ENCODE data around the gene HNF1A.
"Not testable (repeated sequence)": the region's sequence is repeated elsewhere in the genome, so short reads cannot be mapped to it uniquely, and the experiment has no call there.

The HNF1A gene

DNA sequence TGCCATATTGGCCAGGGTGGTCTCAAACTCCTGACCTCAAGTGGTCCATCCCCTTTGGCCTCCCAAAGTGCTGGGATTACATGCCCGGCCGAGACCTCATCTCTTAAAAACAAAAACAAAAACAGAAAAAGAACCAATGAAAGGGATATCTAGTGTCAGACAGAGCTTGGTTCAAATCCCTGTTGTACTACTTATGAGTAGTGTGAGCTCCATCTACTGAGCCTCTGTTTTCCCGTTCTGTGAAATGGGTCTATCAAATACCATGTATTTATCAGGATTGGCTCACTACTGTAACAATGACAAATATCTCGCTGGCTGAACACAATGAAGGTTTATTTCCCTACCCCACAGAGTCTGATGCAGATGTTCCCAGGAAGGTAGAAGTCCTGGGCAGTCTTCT, 36.9 kb upstream of the HNF1A start:
- Histone ChIP-seq H3K9me3 (ENCODE audit: insufficient read depth, low read depth, low read length) (no peaks in the 10 kb centered on the region), H3K36me3 (ENCODE audit: insufficient read depth, low read length) (no peaks in the 10 kb centered on the region), H3K27ac (ENCODE audit: low read depth, low read length) (no peak overlapping the region), H3K27me3 (ENCODE audit: insufficient read depth, low read length) (no peaks in the 10 kb centered on the region), H3K4me3 (ENCODE audit: low read length) (no peak overlapping the region), H3K9ac (ENCODE audit: low read depth, low read length) (no peak overlapping the region), H3K4me1 (ENCODE audit: insufficient read depth, low read length) (no peaks in the 10 kb centered on the region)
- WGBS, result 88% methylated on average over 2 of the region's 4 CpGs

DNA sequence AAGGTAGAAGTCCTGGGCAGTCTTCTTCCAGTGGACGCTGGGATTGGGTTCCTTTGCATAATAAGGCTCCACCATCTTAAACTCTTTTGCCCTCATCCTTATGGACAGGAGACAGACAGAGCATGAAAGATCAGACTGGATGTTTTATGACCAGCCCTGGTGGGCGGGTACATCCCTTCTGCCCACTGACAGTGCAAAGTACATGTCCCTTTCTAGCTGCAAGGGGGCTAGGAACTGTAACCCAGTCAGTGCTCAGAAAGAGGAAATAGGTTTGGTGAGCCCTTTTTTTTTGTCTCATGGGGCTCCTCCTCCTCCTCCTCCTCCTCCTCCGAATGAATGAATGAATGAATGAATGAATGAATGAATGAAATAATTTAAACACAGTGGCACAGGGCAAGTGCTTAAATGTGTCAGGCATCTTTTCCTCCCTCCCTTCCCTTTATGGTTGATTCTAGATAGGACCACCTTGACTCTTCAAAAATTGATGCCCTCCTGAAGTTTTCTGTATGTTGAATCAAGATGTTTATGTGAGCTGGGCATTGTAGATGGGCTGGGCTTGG, 36.4 kb upstream of the HNF1A start:
- H3K9ac ChIP-seq (ENCODE audit: low read depth, low read length), result no peak overlapping the region
- H3K36me3 ChIP-seq (ENCODE audit: insufficient read depth, low read length), result no peaks in the 10 kb centered on the region
- no peaks in the 10 kb centered on the region for H3K9me3 ChIP-seq (ENCODE audit: insufficient read depth, low read depth, low read length)
- H3K27ac ChIP-seq (ENCODE audit: low read depth, low read length), result no peak overlapping the region
- H3K4me1 ChIP-seq (ENCODE audit: insufficient read depth, low read length), result no peaks in the 10 kb centered on the region
- H3K27me3 ChIP-seq (ENCODE audit: insufficient read depth, low read length), result no peaks in the 10 kb centered on the region
- H3K4me3 ChIP-seq (ENCODE audit: low read length), result no peak overlapping the region
- 90% methylated on average over 2 of the region's 3 CpGs for WGBS

DNA sequence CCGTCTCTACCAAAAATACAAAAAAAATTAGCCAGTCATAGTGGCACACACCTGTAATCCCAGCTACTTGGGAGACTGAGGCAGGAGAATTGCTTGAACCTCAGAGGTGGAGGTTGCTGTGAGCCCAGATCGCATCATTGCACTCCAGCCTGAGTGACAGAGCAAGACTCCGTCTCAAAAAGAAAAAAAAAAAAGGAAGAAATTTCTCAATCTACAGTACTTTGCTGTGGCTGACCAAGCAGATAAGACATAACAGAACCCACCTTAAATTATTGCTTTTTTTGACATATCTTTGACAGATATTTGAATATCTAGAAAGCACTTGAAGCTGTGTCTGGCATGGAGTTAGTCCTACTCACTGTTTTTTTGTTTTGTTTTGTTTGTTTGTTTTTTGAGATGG, 34.9 kb upstream of the HNF1A start:
- Histone ChIP-seq H3K4me3 (ENCODE audit: low read length) (no peak overlapping the region), H3K27me3 (ENCODE audit: insufficient read depth, low read length) (no peaks in the 10 kb centered on the region), H3K27ac (ENCODE audit: low read depth, low read length) (no peak overlapping the region), H3K9ac (ENCODE audit: low read depth, low read length) (no peak overlapping the region), H3K36me3 (ENCODE audit: insufficient read depth, low read length) (no peaks in the 10 kb centered on the region), H3K9me3 (ENCODE audit: insufficient read depth, low read depth, low read length) (no peaks in the 10 kb centered on the region), H3K4me1 (ENCODE audit: insufficient read depth, low read length) (no peaks in the 10 kb centered on the region)
- 84% methylated on average over 3 of the region's 3 CpGs for WGBS

DNA sequence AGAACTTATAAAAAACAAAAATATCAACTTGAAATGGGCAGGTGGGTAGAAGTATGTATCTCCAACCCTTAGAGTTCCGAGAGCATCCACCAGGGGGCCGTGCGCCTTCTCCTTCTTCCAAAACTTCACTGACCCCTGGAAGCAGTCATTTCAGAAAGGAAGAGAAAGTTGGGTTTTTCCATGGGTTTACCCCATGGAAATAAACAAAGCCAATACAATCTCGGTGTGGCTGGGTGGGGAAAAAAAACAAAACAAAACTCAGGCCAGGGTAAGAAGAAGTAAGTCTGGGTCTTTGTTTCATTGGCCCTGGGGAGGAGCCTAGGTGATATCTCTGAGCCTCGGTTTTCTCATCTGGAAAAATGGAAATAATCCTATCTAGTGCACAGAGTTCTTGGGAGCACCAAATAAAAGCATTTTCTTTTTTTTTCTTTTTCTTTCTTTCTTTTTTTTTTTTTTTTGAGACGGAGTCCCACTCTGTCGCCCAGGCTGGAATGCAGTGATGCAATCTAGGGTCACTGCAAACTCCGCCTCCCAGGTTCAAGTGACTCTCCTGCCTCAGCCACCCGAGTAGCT, 33.6 kb upstream of the HNF1A start:
- no peaks in the 10 kb centered on the region for H3K36me3 ChIP-seq (ENCODE audit: insufficient read depth, low read length)
- 51% methylated on average over 9 of the region's 9 CpGs for WGBS

DNA sequence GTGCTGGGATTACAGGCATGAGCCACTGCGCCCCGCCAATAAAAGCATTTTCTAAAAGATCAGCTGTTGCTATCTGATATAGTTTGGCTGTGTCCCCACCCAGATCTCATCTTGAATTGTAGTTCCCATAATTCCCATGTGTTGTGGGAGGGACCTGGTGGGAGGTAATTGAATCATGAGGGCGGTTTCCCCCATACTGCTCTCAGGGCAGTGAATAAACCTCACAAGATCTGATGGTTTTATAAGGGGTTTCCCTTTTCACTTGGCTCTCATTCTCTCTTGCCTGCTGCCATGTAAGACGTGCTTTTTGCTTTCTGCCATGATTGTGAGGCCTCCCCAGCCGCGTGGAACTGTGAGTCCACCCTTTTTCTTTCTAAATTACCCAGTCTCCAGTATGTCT, 32.8 kb upstream of the HNF1A start:
- not testable (repeated sequence) for H3K9ac ChIP-seq (ENCODE audit: low read depth, low read length); H3K36me3 ChIP-seq (ENCODE audit: insufficient read depth, low read length); H3K27me3 ChIP-seq (ENCODE audit: insufficient read depth, low read length); H3K27ac ChIP-seq (ENCODE audit: low read depth, low read length); H3K4me1 ChIP-seq (ENCODE audit: insufficient read depth, low read length); H3K4me3 ChIP-seq (ENCODE audit: low read length); H3K9me3 ChIP-seq (ENCODE audit: insufficient read depth, low read depth, low read length)
- 93% methylated on average over 5 of the region's 6 CpGs for WGBS

More for the DNA sequence above, 33.6 kb upstream of the HNF1A start:
- Histone ChIP-seq H3K4me3 (ENCODE audit: low read length) (no peak overlapping the region), H3K4me1 (ENCODE audit: insufficient read depth, low read length) (no peaks in the 10 kb centered on the region), H3K9me3 (ENCODE audit: insufficient read depth, low read depth, low read length) (no peaks in the 10 kb centered on the region), H3K27ac (ENCODE audit: low read depth, low read length) (no peak overlapping the region), H3K9ac (ENCODE audit: low read depth, low read length) (no peak overlapping the region), H3K27me3 (ENCODE audit: insufficient read depth, low read length) (no peaks in the 10 kb centered on the region)

DNA sequence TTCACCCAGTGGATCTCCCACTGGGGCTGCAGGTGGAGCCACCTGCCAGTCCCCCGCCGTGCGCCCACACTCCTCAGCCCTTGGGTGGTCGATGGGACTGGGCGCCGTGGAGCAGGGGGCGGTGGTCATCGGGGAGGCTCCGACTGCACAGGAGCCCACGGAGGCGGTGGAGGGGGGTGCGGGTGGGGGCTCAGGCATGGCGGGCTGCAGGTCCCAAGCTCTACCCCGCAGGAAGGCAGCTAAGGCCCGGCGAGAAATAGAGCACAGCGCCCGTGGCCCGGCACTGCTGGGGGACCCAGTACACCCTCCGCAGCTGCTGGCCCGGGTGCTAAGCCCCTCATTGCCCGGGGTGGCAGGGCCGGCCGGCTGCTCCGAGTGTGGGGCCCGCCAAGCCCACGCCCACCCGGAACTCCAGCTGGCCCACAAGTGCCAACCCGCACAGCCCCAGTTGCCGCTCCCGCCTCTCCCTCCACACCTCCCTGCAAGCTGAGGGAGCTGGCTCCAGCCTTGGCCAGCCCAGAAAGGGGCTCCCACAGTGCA, 28.0 kb upstream of the HNF1A start:
- H3K36me3 ChIP-seq (ENCODE audit: insufficient read depth, low read length); H3K9ac ChIP-seq (ENCODE audit: low read depth, low read length); H3K27ac ChIP-seq (ENCODE audit: low read depth, low read length); H3K4me1 ChIP-seq (ENCODE audit: insufficient read depth, low read length); H3K9me3 ChIP-seq (ENCODE audit: insufficient read depth, low read depth, low read length); H3K4me3 ChIP-seq (ENCODE audit: low read length); H3K27me3 ChIP-seq (ENCODE audit: insufficient read depth, low read length): not testable (repeated sequence)
- WGBS, result 93% methylated on average over 31 of the region's 31 CpGs

DNA sequence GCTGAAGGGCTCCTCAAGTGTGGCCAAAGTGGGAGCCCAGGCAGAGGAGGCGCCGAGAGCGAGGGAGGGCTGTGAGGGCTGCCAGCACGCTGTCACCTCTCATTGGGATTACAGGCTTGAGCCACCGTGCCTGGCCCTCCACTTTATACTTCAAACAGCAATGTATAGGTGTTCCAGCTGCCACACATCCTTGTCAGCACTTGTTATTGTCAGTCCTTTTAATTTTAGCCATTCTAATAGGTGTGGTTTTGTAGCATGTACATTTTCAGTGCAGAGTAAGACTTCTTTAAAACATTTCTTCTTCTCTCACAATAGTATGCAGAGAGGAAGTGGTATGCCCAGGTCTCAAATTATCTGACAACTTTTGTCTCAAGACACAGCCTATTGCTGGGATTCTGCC, 27.5 kb upstream of the HNF1A start:
- Histone ChIP-seq H3K36me3 (ENCODE audit: insufficient read depth, low read length) (no peaks in the 10 kb centered on the region), H3K27me3 (ENCODE audit: insufficient read depth, low read length) (no peaks in the 10 kb centered on the region), H3K4me3 (ENCODE audit: low read length) (no peak overlapping the region), H3K9me3 (ENCODE audit: insufficient read depth, low read depth, low read length) (0 out of 2 replicates have a peak, but pooled peaks cover 3% of the 10 kb centered on the region), H3K9ac (ENCODE audit: low read depth, low read length) (no peak overlapping the region), H3K4me1 (ENCODE audit: insufficient read depth, low read length) (no peaks in the 10 kb centered on the region), H3K27ac (ENCODE audit: low read depth, low read length) (no peak overlapping the region)
- 98% methylated on average over 5 of the region's 5 CpGs for WGBS

DNA sequence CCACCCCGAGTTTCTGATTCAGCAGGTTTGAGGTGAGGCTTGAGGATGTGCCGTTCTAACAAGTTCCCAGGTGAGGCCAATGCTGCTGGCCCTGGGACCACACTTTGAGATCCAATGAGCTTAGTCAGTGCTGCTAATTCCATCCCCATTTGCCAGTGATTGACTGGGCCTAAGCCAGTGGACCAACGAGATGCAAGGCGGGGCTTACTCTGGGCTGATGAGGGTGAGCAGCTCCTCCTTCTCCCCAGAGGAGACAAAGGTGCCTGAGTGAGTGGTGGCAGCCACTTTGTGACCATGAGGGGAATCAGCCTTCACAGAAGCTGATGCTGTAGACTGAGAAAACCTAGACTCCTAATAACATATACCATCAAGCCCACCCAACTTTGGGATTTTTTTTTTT, 23.1 kb upstream of the HNF1A start:
- Histone ChIP-seq H3K9ac (ENCODE audit: low read depth, low read length) (no peak overlapping the region), H3K27ac (ENCODE audit: low read depth, low read length) (no peak overlapping the region), H3K27me3 (ENCODE audit: insufficient read depth, low read length) (no peaks in the 10 kb centered on the region), H3K9me3 (ENCODE audit: insufficient read depth, low read depth, low read length) (0 out of 2 replicates have a peak, but pooled peaks cover 3% of the 10 kb centered on the region), H3K4me3 (ENCODE audit: low read length) (no peak overlapping the region), H3K36me3 (ENCODE audit: insufficient read depth, low read length) (no peaks in the 10 kb centered on the region), H3K4me1 (ENCODE audit: insufficient read depth, low read length) (no peaks in the 10 kb centered on the region)
- 89% methylated on average over 4 of the region's 4 CpGs for WGBS

DNA sequence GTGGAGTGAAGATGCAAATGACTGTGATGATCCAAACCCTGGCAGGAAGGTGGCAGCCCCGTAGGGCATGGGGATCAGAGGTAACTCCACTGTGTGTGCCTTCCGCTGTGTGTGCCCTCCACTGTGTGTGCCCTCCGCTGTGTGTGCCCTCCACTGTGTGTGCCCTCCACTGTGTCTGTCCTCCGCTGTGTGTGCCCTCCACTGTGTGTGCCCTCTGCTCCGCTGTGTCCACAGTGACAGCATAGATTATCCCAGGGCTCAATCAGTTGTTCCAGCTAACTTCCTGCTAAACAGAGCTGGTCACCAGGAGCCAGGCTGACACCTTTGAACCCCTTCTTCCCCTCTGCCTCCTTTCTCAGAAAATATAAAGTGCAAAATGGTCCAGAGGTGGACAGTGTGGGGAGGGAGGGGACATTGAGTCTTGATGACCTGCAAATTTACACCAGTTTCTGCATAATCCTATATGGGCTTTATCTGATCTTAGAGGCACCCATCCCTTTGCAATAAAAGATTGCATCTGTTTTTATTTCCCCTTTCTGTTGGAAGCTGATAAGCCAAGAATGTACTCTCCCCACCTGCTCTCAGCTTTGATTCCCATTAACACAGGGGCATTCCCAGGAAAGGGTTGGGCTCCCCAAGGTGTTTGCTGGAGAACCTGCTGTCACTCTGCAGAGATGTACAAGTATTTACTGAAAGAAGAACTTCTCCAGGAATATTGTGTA, 21.6 kb upstream of the HNF1A start:
- Histone ChIP-seq H3K4me3 (ENCODE audit: low read length) (no peak overlapping the region), H3K9ac (ENCODE audit: low read depth, low read length) (no peak overlapping the region), H3K27ac (ENCODE audit: low read depth, low read length) (no peak overlapping the region), H3K9me3 (ENCODE audit: insufficient read depth, low read depth, low read length) (no peaks in the 10 kb centered on the region), H3K4me1 (ENCODE audit: insufficient read depth, low read length) (no peaks in the 10 kb centered on the region), H3K36me3 (ENCODE audit: insufficient read depth, low read length) (no peaks in the 10 kb centered on the region), H3K27me3 (ENCODE audit: insufficient read depth, low read length) (no peaks in the 10 kb centered on the region)
- 92% methylated on average over 5 of the region's 5 CpGs for WGBS

DNA sequence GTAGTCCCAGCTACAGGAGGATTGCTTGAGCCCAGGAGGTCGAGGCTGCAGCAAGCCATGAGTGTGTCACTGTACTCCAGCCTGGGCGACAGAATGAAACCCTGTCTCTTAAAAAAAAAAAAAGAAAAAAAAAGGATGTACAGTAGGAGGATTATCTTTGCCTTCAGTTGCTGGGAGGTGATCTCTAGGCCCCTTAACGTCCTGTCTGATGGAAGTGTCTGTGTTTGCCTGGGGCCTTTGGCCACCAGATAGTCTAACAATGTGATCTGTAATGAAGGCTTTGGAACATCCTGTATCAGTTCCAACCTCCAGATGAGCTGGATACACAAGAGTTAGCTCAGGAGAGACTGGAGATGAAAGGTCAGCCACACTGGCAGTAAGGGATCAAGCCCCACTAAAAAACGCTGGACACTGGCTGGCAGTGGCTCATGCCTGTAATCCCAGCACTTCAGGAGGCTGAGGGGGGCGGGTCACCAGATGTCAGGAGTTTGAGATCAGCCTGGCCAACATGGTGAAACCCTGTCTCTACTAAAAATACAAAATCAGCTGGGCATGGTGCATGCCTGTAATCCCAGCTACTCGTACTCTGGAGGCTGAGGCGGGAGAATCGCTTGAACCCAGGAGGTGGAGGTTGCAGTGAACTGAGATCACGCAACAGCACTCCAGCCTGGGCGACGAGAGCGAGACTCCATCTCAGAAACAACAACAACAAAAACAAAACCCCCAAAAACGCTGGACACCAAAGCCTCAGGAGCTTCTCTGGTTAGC, 19.0 kb upstream of the HNF1A start:
- no peak overlapping the region for H3K9ac ChIP-seq (ENCODE audit: low read depth, low read length)
- 90% methylated on average over 13 of the region's 13 CpGs for WGBS
- no peak overlapping the region for H3K27ac ChIP-seq (ENCODE audit: low read depth, low read length)
- H3K4me3 ChIP-seq (ENCODE audit: low read length), result no peak overlapping the region
- H3K27me3 ChIP-seq (ENCODE audit: insufficient read depth, low read length), result no peaks in the 10 kb centered on the region
- H3K4me1 ChIP-seq (ENCODE audit: insufficient read depth, low read length), result no peaks in the 10 kb centered on the region
- no peaks in the 10 kb centered on the region for H3K9me3 ChIP-seq (ENCODE audit: insufficient read depth, low read depth, low read length)
- no peaks in the 10 kb centered on the region for H3K36me3 ChIP-seq (ENCODE audit: insufficient read depth, low read length)

DNA sequence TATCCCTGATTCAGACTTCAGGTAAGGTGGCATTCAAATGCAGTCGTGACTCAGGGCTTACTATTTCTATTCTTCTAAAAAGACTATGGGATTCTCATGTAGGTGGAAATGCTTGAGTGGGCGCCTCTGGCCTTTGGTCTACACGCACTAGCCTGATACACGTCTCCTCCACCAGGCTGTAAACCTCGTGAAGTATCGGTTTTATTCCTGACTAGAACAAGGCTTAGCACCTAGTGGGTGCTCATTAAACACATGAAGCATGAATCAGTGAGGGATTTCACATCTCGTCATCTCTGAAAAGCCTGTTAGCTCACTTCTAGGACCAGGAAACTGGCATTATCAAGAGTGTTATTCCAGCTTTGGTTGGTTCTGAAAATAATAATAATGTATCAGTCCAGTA, 17.7 kb upstream of the HNF1A start:
- Histone ChIP-seq H3K27me3 (ENCODE audit: insufficient read depth, low read length) (no peaks in the 10 kb centered on the region), H3K4me3 (ENCODE audit: low read length) (no peak overlapping the region), H3K4me1 (ENCODE audit: insufficient read depth, low read length) (peaks cover 1% of the 10 kb centered on the region; the same call in 1 of the 2 replicates), H3K9me3 (ENCODE audit: insufficient read depth, low read depth, low read length) (no peaks in the 10 kb centered on the region), H3K9ac (ENCODE audit: low read depth, low read length) (no peak overlapping the region), H3K27ac (ENCODE audit: low read depth, low read length) (no peak overlapping the region), H3K36me3 (ENCODE audit: insufficient read depth, low read length) (no peaks in the 10 kb centered on the region)
- WGBS, result 88% methylated on average over 7 of the region's 7 CpGs
